T-cell (primary cell): ENCODE measurements around the gene GLIS1. TPM values are rescaled to one million over a fixed set of nuclear protein-coding genes. Genes with fewer than 3 reads are reported as not detected.

Experiments
- ATAC-seq, 4 experiments: fragments of 200-7000 bp in 3 of 4; fragments of 150-1000 bp in 1 of 4; cut with Tn5 transposase; replicated peaks in 1 of 4; 1 replicate in 3 of 4; 2 replicates in 1 of 4; pipeline ENCODE4 v1.10.0; 2021; ENCODE audit warnings: moderate library complexity in 3 of 4, mild to moderate bottlenecking in 2 of 4, moderate number of reproducible peaks in 1 of 4
- CTCF ChIA-PET, 2 donors: fragments of 300-600 bp; sonication (Branson Sonifier 250); formaldehyde crosslinking; loops; one replicate each; lab custom pipeline; 2022; ENCODE audit warnings: antibody characterized with exemption in 2 of 2; lab: Charles Lee
- POLR2A ChIA-PET, 2 donors: fragments of 300-600 bp; sonication (Branson Sonifier 250); formaldehyde crosslinking; loops; one replicate each; lab custom pipeline; 2022; ENCODE audit warnings: antibody characterized with exemption in 2 of 2; lab: Charles Lee
- DNase-seq, 35 experiments: peaks; one replicate each; pipeline versions ENCODE4 v3.0.0 to v3.0.0-alpha.2; 2013 to 2023
- H3K27ac ChIP-seq: one replicate; pipeline ENCODE4 v1.5.1; 2013; ENCODE audit warnings: low read length
- H3K27me3 ChIP-seq, 2 experiments: replicated peaks in 1 of 2; 1 replicate in 1 of 2; 2 replicates in 1 of 2; pipeline versions ENCODE4 v1.6.1 to v1.7.0; 2013; ENCODE audit warnings: low read length in 1 of 2, mixed read lengths in 1 of 2; ENCODE audit not compliant: control insufficient read depth in 2 of 2, insufficient read depth in 2 of 2; ENCODE audit errors: extremely low read depth in 1 of 2
- H3K36me3 ChIP-seq, 2 donors: 1 replicate in 1 of 2; 2 replicates in 1 of 2; pipeline versions ENCODE4 v1.6.1 to v1.7.0; 2013; ENCODE audit warnings: low read length in 1 of 2; ENCODE audit not compliant: control insufficient read depth in 2 of 2, insufficient read depth in 1 of 2; ENCODE audit errors: extremely low read depth in 1 of 2
- H3K4me1 ChIP-seq, 2 experiments: 1 replicate in 1 of 2; 2 replicates in 1 of 2; pipeline versions ENCODE4 v1.6.1 to v1.7.0; 2013; ENCODE audit warnings: low read length in 2 of 2, mixed read lengths in 1 of 2; ENCODE audit not compliant: insufficient read depth in 2 of 2, control insufficient read depth in 1 of 2; ENCODE audit errors: extremely low read depth in 1 of 2
- H3K4me3 ChIP-seq, 2 donors: 1 replicate in 1 of 2; 2 replicates in 1 of 2; pipeline versions ENCODE4 v1.5.1 to v1.7.0; 2013; ENCODE audit warnings: mild to moderate bottlenecking in 2 of 2, low read length in 1 of 2, moderate library complexity in 1 of 2; ENCODE audit not compliant: control insufficient read depth in 1 of 2; ENCODE audit errors: extremely low read depth in 1 of 2
- H3K9me3 ChIP-seq: 2 replicates; pipeline ENCODE4 v1.7.0; 2013
- H3K27ac Mint-ChIP-seq, 2 donors: one replicate each; pipeline ENCODE4 v1.8.0; 2020 to 2021; ENCODE audit warnings: mild to moderate bottlenecking in 2 of 2, mixed read lengths in 2 of 2
- H3K27me3 Mint-ChIP-seq, 2 donors: one replicate each; pipeline ENCODE4 v1.8.0; 2021 to 2022; ENCODE audit warnings: mixed read lengths in 2 of 2
- H3K36me3 Mint-ChIP-seq: one replicate; pipeline ENCODE4 v1.8.0; 2021; ENCODE audit warnings: mixed read lengths
- H3K4me1 Mint-ChIP-seq, 3 donors: one replicate each; pipeline ENCODE4 v1.8.0; 2020 to 2022; ENCODE audit warnings: mixed read lengths in 3 of 3, mild to moderate bottlenecking in 1 of 3
- H3K4me3 Mint-ChIP-seq, 3 donors: one replicate each; pipeline ENCODE4 v1.8.0; 2020 to 2022; ENCODE audit warnings: mild to moderate bottlenecking in 3 of 3, mixed read lengths in 3 of 3, moderate library complexity in 3 of 3
- H3K9me3 Mint-ChIP-seq, 3 donors: one replicate each; pipeline ENCODE4 v1.8.0; 2020 to 2022; ENCODE audit warnings: mixed read lengths in 3 of 3
- WGBS: methylation state at CpG from one replicate; pipeline ENCODE4 v1.1.5; 2013; ENCODE audit warnings: missing lambda C conversion rate; ENCODE audit not compliant: insufficient coverage; 5-methylcytosine and 5-hydroxymethylcytosine counted together
- total RNA-seq, 35 experiments: library from RNA in 6 of 35; stranded (reverse) in 6 of 35; fragments of 120-200 nt in 1 of 35; gene quantifications; one replicate each; pipeline versions ENCODE4 v1.2.1 to v1.2.4 and lab custom pipeline; 2013 to 2026

The GLIS1 gene
- total RNA-seq, 5 donors from 2014 or later (not counting 1 experiment from before 2014, with no cell fraction given), result not detected

DNA sequence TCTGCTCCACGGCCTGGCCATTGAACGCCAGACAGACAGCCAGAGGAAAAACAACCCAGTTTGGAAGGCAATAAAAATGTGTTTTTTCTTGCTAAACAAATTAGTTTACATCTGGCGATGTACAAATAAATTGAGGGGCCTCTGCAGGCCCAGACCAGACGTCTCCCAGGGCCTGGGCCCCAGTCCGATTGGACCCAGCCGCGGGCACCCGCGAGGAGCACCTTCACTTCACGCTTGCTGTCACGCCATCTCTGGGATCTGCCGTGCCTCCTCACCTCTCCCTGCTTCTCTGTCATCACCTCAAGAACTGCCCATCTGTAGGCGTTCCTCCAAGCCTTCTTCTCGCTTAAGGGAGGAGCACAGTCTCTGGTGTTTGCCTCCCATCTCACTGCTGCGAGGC is 61.5 kb downstream of the GLIS1 start:
- Histone ChIP-seq H3K27me3 (peaks cover 0 to 6% of the 10 kb centered on the region in 2 experiments), H3K4me1 (peaks cover 0 to 9% of the 10 kb centered on the region in 2 experiments), H3K9me3 (no peaks in the 10 kb centered on the region), H3K27ac (no peak overlapping the region), H3K36me3 (no peaks in the 10 kb centered on the region), H3K4me3 (no peak overlapping the region)
- 91% methylated on average over 14 of the region's 15 CpGs for WGBS
- no peaks in the 10 kb centered on the region for H3K36me3 Mint-ChIP-seq
- no peak overlapping the region for H3K27ac Mint-ChIP-seq
- DNase-seq (no peak), ATAC-seq (no peak)
- H3K4me1 Mint-ChIP-seq, result peaks cover 7 to 14% (median 9%) of the 10 kb centered on the region in 3 donors
- no peaks in the 10 kb centered on the region for H3K9me3 Mint-ChIP-seq
- H3K4me3 Mint-ChIP-seq, result no peak overlapping the region
- POLR2A ChIA-PET, result no interaction called here
- H3K27me3 Mint-ChIP-seq, result peaks cover 0 to 12% of the 10 kb centered on the region in 2 donors
- CTCF ChIA-PET, result no interaction called here

DNA sequence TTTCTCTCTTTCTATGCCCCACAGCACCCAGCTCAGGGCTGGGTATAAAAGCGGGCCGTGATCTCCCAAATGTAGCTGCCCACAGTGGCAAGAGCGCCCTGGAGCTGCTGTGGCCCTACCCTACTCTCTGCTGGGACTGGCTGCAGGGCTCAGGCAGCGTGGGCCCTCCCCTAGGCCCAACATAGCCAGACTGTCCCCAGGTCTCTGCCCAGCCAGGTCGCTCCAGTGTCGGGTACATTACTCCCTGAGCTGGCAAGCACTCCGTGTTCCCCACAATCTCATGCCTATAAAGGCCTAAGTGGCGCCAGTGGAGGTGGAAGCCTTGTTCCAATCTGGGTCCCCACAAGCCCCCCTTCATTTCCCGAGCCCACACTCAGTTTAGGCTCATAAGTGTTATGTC is 66.2 kb downstream of the GLIS1 start:
- H3K27ac Mint-ChIP-seq, result no peak overlapping the region
- H3K4me1 Mint-ChIP-seq, result no peaks in the 10 kb centered on the region
- Histone ChIP-seq H3K27me3 (peaks cover 0 to 3% of the 10 kb centered on the region in 2 experiments), H3K36me3 (no peaks in the 10 kb centered on the region), H3K27ac (no peak overlapping the region), H3K4me1 (no peaks in the 10 kb centered on the region), H3K9me3 (no peaks in the 10 kb centered on the region), H3K4me3 (no peak overlapping the region)
- ATAC-seq, result no peak
- no peaks in the 10 kb centered on the region for H3K36me3 Mint-ChIP-seq
- CTCF ChIA-PET, result interaction anchor here in 1 of 2 donors (0.5 kb wide), 1 partner anchor 188 kb away, joined by 3 read pairs; no protein-coding TSS in a partner anchor
- H3K4me3 Mint-ChIP-seq, result no peak overlapping the region
- no peaks in the 10 kb centered on the region for H3K9me3 Mint-ChIP-seq
- no peak for DNase-seq
- POLR2A ChIA-PET, result no interaction called here
- WGBS, result 83% methylated on average over 8 of the region's 9 CpGs
- H3K27me3 Mint-ChIP-seq, result peaks cover 0 to 5% of the 10 kb centered on the region in 2 donors

DNA sequence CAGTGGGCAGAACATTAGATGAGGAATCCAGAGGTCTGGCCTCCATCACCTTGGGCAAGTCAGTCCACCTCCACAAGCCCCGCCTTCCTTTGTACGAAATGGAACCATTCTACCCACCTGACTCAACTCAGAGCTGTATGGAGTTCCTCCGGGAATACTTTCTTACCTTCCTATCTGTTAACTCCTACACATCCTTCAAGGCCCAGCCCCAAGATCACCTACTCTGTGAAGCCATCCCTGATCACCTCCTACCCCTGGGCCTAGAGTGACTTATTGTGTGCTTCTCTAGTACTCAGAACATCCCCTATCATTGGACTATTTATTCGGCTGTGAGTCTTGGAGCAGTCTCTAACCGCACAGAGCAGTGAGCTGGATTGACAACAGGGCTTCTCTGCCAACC is 66.7 kb downstream of the GLIS1 start:
- 85% methylated on average over 5 of the region's 5 CpGs for WGBS
- Histone ChIP-seq H3K9me3 (no peaks in the 10 kb centered on the region), H3K4me3 (no peak overlapping the region), H3K27ac (no peak overlapping the region), H3K27me3 (peaks cover 0 to 3% of the 10 kb centered on the region in 2 experiments), H3K4me1 (no peaks in the 10 kb centered on the region), H3K36me3 (no peaks in the 10 kb centered on the region)
- no peaks in the 10 kb centered on the region for H3K4me1 Mint-ChIP-seq
- POLR2A ChIA-PET, result no interaction called here
- H3K36me3 Mint-ChIP-seq, result no peaks in the 10 kb centered on the region
- H3K27me3 Mint-ChIP-seq, result peaks cover 0 to 3% of the 10 kb centered on the region in 2 donors
- CTCF ChIA-PET, result no interaction called here
- no peak overlapping the region for H3K4me3 Mint-ChIP-seq
- no peak overlapping the region for H3K27ac Mint-ChIP-seq
- ATAC-seq (no peak), DNase-seq (no peak)
- no peaks in the 10 kb centered on the region for H3K9me3 Mint-ChIP-seq

DNA sequence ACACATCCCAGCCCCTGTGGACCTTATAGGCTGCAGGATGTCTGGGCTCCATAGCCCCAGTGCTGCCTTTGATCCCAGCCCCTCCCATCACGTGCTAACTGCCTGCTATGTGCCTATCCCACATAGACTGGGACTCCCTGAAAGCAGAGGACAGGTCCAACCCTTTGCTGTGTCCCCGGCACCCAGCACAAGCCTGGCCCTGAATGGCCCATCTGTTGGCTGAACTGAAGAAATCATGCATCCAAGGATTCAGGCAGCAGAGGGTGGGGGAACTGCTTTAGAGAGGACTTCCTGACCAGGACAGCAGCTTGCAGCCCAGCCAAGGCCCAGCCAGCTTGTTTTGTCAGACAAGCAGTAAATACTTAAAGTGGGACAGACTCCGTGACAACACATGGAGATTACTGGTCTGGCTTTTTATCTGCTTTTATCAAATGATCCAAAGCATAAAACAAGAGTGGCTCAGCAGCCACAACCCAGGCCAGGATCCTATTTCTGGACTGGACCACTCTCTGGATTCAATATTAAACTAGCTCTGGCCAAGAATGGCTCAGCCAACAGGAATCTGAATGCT is 69.3 kb downstream of the GLIS1 start:
- Histone ChIP-seq H3K27ac (no peak overlapping the region), H3K27me3 (no peaks in the 10 kb centered on the region), H3K4me1 (no peaks in the 10 kb centered on the region), H3K36me3 (no peaks in the 10 kb centered on the region), H3K4me3 (no peak overlapping the region), H3K9me3 (no peaks in the 10 kb centered on the region)
- Mint-ChIP-seq H3K36me3 (no peaks in the 10 kb centered on the region), H3K27me3 (no peaks in the 10 kb centered on the region), H3K4me1 (no peaks in the 10 kb centered on the region), H3K27ac (no peak overlapping the region), H3K4me3 (no peak overlapping the region), H3K9me3 (no peaks in the 10 kb centered on the region)
- POLR2A ChIA-PET, result no interaction called here
- ATAC-seq (no peak), DNase-seq (no peak)
- CTCF ChIA-PET, result no interaction called here
- 73% methylated on average over 3 of the region's 3 CpGs for WGBS

DNA sequence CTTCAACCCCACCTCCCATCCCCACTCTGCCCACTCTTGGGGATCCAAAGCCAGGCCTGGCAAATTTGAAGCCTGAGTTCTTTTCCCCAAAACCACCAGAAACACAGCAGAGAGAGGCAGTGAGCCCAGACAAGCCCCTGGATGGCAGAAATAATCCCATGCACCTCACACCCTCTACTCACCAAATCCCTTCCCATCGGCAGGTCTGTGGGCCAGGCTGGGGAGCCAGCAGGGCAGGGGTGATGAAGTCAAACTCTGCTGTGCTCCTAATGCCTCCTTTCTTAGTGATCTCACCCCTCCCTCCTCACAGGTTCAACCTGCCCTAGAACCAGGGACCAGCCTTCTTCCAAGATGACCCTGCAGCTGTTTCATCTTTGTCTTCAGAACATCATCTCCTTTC is 72.4 kb downstream of the GLIS1 start:
- no peak overlapping the region for H3K27ac ChIP-seq
- no peak overlapping the region for H3K27ac Mint-ChIP-seq
- ATAC-seq (no peak), DNase-seq (no peak)
- no peak overlapping the region for H3K4me3 Mint-ChIP-seq
- no peaks in the 10 kb centered on the region for H3K4me1 ChIP-seq
- WGBS, result 100% methylated on average over 1 of the region's 1 CpG
- ChIA-PET CTCF (no interaction called here), POLR2A (no interaction called here)
- no peaks in the 10 kb centered on the region for H3K9me3 ChIP-seq
- H3K36me3 Mint-ChIP-seq, result no peaks in the 10 kb centered on the region
- H3K36me3 ChIP-seq, result no peaks in the 10 kb centered on the region
- no peaks in the 10 kb centered on the region for H3K9me3 Mint-ChIP-seq
- no peaks in the 10 kb centered on the region for H3K27me3 Mint-ChIP-seq
- no peaks in the 10 kb centered on the region for H3K4me1 Mint-ChIP-seq
- no peaks in the 10 kb centered on the region for H3K27me3 ChIP-seq
- H3K4me3 ChIP-seq, result no peak overlapping the region

DNA sequence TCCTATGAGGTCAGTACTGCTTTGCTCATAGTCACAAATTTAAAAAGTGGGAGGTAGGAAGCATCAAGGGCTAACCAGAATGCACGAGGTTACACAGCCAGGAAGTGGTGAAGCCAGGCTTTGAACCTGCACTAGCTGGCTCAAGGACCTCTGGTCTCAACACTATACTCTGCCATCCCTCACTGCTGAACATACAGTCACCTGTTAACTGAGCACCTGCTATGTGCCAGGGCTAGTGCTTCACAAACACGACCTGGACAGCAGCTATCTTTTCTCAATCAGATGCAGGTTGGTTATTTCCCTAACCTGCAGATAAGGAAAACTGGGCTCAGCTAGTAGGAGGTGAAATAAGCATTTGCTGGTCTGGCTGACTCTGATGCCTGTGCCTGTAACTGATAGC is 73.0 kb downstream of the GLIS1 start:
- Histone ChIP-seq H3K36me3 (no peaks in the 10 kb centered on the region), H3K9me3 (no peaks in the 10 kb centered on the region), H3K27ac (no peak overlapping the region), H3K27me3 (no peaks in the 10 kb centered on the region), H3K4me3 (no peak overlapping the region), H3K4me1 (no peaks in the 10 kb centered on the region)
- no peak overlapping the region for H3K27ac Mint-ChIP-seq
- DNase-seq, result no peak
- WGBS, result 10% methylated on average over 2 of the region's 2 CpGs
- ChIA-PET CTCF (no interaction called here), POLR2A (no interaction called here)
- H3K36me3 Mint-ChIP-seq, result no peaks in the 10 kb centered on the region
- H3K4me3 Mint-ChIP-seq, result no peak overlapping the region
- ATAC-seq, result no peak
- no peaks in the 10 kb centered on the region for H3K9me3 Mint-ChIP-seq
- no peaks in the 10 kb centered on the region for H3K4me1 Mint-ChIP-seq
- no peaks in the 10 kb centered on the region for H3K27me3 Mint-ChIP-seq
